ENCODE measurements around the gene SCYL1. TPM values are rescaled to one million over a fixed set of nuclear protein-coding genes. Genes with fewer than 3 reads are reported as not detected.

SCYL1 gene
- total RNA-seq, 1 experiment from 2014 or later: 104 TPM

- no peaks in the 10 kb centered on the region for H3K9me3 ChIP-seq (ENCODE audit: control insufficient read depth in 1 of 2, insufficient read depth in 1 of 2, low read depth in 1 of 2, low read length in 2 of 2)
- POLR2A ChIA-PET: interaction anchor here (0.6 to 1.0 kb wide), 2 partner anchors 9 to 13 kb away, joined by 3 read pairs; partner anchors contain the start of gene SCYL1
- H3K27ac ChIP-seq (ENCODE audit: low read depth, low read length): peak overlapping the region; percentile 100
- no peak for TF ChIP-seq ZBTB33 (IDR thresholded peaks at IDR 0.05; ENCODE audit: extremely low read depth, insufficient replicate concordance, low read length)
- TF ChIP-seq EGR1 (IDR thresholded peaks at IDR 0.05; ENCODE audit: low read depth): no peak
- TF ChIP-seq YY1 (IDR thresholded peaks at IDR 0.05; ENCODE audit: extremely low read depth, insufficient replicate concordance, low read depth, low read length): no peak
- TF ChIP-seq RAD21 (IDR thresholded peaks at IDR 0.05; ENCODE audit: low read depth): no peak
- no peak for TF ChIP-seq CBX3 (IDR thresholded peaks at IDR 0.05; ENCODE audit: low read depth)
- TF ChIP-seq SIN3A (IDR thresholded peaks at IDR 0.05; ENCODE audit: low read depth): no peak
- no peak for TF ChIP-seq SRF (IDR thresholded peaks at IDR 0.05; ENCODE audit: low read depth)
- H3K36me3 ChIP-seq (ENCODE audit: control insufficient read depth in 1 of 2, insufficient read depth in 2 of 2, low read length in 2 of 2): peaks cover 4 to 5% of the 10 kb centered on the region in 2 experiments; a peak in 3 of 4 replicates
- H3K79me2 ChIP-seq (ENCODE audit: insufficient read depth, low read length): peaks cover 24% of the 10 kb centered on the region
- RAD21 ChIA-PET (ENCODE audit: low non-redundant PET in 1 of 2, low total read pairs in 2 of 2, uncharacterized antibody in 2 of 2, unreplicated experiment in 2 of 2): no interaction called here
- DNase-seq (ENCODE audit: low read depth, low spot score): no peak
- intact Hi-C loops (cut with micrococcal nuclease): no loop called here
- BruUV-seq (replicated peaks): no TSS peak
- no peak overlapping the region for H2AFZ ChIP-seq (ENCODE audit: low read depth, low read length, poor library complexity, severe bottlenecking)
- H3K9me2 ChIP-seq (ENCODE audit: insufficient read depth): no peaks in the 10 kb centered on the region
- no peak overlapping the region for H3K4me3 ChIP-seq (replicated peaks in 1 of 2; ENCODE audit: low read depth in 1 of 2, low read length in 2 of 2)
- CTCF ChIA-PET: no interaction called here
- no peak overlapping the region for H3K9ac ChIP-seq (ENCODE audit: low read length)
- H3K27me3 ChIP-seq (ENCODE audit: insufficient read depth, low read length): no peaks in the 10 kb centered on the region
- no peak overlapping the region for H3K4me2 ChIP-seq (ENCODE audit: low read length)
- H4K20me1 ChIP-seq (ENCODE audit: insufficient read depth): no peaks in the 10 kb centered on the region
- no peak for ATAC-seq
- peaks cover 13 to 39% of the 10 kb centered on the region in 2 experiments; a peak in 3 of 4 replicates for H3K4me1 ChIP-seq (ENCODE audit: control insufficient read depth in 1 of 2, insufficient read depth in 2 of 2, low read length in 2 of 2)
Observed at GRCh38 chr11:65537620-65538231, 12.8 kb downstream of the SCYL1 start.
